NCI-H2196 (cell line): ENCODE data around the gene TEAD1.
A peak's percentile ranks its signal among the peaks of the same experiment; 100 is the strongest.

Source experiments
- DNase-seq: peaks from one replicate; lab custom pipeline; 2025; ENCODE audit not compliant: unreplicated experiment; lab: John Stamatoyannopoulos, UW

TEAD1 gene

GRCh38 chr11:12829540-12830314 is 155.5 kb downstream of the TEAD1 start:
- DNase-seq = no peak

- peak; percentile 31 for DNase-seq
Observed at GRCh38 chr11:12831471-12832202, 157.4 kb downstream of the TEAD1 start.

GRCh38 chr11:12832480-12833224 is 158.4 kb downstream of the TEAD1 start:
- no peak for DNase-seq

- no peak for DNase-seq
Observed at GRCh38 chr11:12834166-12834565, 159.9 kb downstream of the TEAD1 start.

DNA sequence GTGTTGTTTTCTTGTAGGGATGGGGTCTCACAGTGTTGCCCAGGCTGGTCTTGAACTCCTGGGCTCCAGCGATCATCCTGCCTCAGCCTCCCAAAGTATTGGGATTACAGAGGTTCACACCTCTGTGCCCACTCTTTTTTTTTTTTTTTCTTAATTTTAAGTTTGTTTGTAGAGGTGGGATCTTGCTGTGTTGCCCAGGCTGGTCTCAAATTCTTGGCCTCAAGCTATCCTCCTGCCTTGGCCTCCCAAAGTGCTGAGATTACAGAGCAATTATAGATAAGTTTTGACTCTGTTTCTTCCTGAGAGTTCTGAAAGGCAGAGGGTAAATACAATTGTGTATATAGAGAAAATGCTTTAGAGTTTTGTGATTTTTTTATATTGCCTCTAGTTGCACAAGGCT is 160.4 kb downstream of the TEAD1 start:
- DNase-seq = no peak

GRCh38 chr11:12835286-12835685 is 161.1 kb downstream of the TEAD1 start:
- DNase-seq = no peak

- DNase-seq = no peak
Observed at GRCh38 chr11:12838463-12839123, 164.4 kb downstream of the TEAD1 start.

DNA sequence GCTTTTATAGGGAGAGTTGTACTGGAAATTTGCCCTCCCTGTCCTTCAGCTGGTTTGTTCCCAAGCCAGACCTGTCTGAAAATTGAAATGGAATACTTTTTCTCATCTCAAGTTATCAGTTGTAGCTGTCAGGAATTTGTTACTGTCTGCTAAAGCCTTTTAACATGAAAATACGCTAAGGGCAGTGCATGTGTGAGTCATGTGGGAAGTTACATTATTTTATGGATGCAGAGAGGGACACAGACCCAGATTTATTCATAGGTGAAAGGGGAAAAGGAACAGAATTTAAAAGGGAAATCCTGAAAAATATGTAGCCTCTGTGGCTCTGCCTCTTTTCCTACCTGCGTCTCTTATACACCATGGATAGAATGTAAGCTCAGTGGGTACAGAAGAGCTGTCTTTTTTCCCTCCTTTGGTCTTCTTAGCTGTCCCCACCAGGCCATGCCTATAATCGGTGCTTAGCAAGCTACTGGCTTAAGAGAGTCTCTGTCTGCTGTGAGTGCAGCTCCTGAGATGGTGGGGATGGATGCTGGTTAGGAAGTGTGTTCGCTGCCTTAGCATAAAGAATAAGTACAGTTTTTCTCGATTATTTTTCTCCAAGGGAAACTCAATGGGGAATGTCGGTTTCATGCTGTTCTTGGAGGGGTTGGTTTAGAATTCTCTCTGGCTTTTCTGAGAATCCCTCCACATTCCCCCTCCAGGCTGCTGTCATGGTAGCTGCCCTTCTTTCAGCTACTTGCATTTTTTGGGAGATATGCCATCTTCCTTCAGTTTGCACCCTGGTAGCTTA is 166.8 kb downstream of the TEAD1 start:
- DNase-seq = no peak

GRCh38 chr11:12841946-12842630 is 167.9 kb downstream of the TEAD1 start:
- peak; percentile 71 for DNase-seq

DNA sequence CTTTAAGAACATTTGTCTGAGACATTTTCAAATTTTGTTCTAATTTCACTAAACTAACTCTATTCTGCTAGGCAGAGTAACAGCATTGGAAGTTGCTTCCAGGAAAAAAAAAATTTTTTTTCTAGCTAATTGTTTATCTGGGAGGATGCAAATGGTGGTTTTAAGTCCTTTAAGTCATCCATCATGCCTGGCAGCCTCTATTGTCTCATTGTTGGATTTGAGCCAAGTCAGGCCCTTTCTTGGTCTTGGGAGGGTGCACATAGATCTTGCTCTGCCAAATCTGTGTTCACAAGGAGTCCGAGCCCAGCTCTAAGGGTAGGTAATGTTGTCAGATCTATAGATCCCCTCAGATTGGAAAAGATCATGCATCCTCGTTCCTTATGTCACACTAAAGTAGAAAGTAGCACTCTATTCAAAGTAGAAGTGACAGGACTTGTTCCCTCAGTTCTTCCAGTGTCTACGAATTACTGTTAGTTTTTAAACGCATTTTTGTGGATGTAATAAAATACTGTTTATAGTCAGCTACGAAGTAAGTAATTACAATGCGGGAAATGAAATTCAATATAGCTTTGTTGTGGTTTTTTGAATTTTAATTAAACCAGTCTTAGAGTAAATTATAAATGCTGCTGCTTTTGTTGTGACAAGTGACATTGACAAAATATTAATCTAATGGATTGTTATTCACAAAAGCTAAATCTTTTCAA is 168.9 kb downstream of the TEAD1 start:
- peak; percentile 67 for DNase-seq

DNA sequence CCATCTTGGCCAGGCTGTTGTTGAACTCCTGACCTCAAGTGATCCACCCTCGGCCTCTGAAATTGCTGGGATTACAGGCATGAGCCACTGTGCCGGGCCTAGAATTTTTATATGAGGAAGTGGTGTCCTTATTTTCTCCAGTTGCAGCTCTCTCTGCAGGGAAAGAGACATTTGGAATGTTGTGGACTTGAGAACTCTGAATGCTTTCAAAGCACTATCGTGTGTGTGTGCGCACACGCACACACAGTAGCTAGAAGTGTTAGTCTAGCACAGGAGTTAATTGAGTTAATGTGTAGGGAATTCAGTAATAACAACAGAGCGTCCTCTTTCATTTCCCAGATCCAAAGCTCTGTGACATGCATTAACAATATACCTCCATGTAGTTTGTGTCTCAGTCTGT is 170.9 kb downstream of the TEAD1 start:
- DNase-seq = no peak

GRCh38 chr11:12845739-12846358 is 171.6 kb downstream of the TEAD1 start:
- DNase-seq = peak; percentile 84

GRCh38 chr11:12846786-12847615 is 172.8 kb downstream of the TEAD1 start:
- DNase-seq = no peak

GRCh38 chr11:12848413-12848812 is 174.2 kb downstream of the TEAD1 start:
- DNase-seq = no peak

DNA sequence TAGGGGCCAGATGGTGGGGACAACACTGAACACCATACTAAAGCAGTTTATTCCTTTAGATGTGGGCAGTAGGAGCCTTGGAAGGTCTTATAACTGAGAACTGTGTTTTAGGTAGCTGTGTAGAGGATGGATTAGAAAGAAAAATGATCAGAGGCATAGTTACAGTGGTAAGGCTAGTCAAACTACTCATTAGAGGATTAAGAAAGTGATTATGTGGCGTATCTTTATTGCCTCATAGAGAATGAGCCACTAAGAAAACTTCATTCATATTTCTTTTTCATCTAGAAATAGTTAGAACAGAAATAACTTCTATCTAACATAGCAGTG is 179.1 kb downstream of the TEAD1 start:
- no peak for DNase-seq

- DNase-seq = no peak
Observed at GRCh38 chr11:12853652-12854296, 179.6 kb downstream of the TEAD1 start.

DNA sequence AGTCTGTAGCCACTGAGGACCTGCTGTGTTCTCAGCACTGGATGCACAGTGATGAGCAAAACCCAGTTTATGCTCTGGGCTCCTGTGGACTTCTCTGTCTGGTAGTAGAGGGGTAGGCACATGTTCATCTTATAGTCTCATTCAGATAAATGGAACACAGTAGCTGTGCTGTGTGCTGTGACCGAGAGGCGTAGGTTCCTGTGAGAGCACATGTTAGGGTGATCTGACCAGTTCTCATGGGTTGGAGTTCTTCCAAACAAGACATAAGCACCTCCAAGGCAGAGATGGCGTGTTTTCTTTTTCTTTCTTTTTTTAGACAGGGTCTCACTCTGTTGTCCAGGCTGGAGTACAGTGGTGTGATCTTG is 180.1 kb downstream of the TEAD1 start:
- DNase-seq = no peak

- no peak for DNase-seq
Observed at GRCh38 chr11:12854829-12855228, 180.6 kb downstream of the TEAD1 start.
